ENCODE results near the gene ITGA5. TPM values are rescaled to one million over a fixed set of nuclear protein-coding genes. Genes with fewer than 3 reads are reported as not detected.
"Not testable (repeated sequence)": the region's sequence is repeated elsewhere in the genome, so short reads cannot be mapped to it uniquely, and the experiment has no call there.

Gene ITGA5
- total RNA-seq, 1 donor from 2014 or later, result 567 TPM

DNA sequence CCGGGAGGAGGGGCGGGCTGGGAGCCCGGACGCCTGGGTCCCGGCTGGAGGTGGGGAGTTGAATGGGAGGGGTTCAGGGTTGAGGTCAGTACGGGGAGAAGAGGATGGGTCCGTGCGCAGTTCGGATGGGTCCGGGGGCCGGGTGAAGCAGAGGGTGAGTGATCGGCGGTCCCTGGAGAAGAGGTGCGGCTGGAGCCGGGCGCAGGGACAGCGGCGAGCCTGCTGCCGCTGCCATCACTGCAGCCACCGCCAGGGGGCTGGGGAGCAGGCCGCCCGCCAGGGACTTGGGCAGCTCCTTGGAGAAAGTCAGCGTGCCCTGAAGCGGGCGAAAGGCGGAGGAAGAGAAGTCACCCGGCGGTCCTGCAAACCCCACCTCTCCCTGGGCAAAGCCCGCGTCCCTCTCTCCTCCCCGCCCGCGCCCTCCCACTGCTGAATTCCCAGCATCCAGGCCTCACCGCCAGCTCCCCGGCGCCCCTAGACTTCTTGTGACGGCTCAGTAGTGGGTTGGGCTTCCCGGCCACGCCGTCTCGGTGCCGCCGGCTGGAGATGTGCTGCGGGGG lies 48.8 kb downstream of the ITGA5 start:
- peak; percentile 87 for DNase-seq

DNA sequence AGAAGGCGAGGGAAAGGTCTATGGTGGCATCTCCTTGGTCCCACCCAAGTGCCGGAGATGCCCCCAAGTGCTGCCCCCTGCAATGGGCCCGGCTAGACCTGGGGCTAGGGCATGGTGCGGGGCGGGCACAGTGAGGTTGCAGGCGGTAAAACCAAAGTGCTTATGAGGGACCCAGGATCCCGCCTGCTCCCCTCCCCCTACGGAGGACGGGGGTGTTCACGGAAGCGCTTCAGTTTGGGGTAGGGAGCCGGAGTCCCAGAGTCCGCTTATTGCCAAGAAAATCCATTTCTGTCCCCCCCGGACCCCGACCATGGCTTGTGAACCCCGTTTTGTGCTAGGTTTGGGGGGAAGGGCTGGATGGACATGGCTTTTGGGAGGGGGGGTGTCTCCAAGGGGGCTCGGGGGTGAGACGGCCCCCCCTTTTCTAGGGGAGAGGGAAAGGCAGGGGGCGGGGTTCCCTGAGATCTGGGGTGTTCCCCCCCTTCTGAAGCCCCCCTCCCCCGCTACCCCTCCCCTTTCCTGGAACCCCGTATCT lies 49.4 kb downstream of the ITGA5 start:
- DNase-seq, result no peak

DNA sequence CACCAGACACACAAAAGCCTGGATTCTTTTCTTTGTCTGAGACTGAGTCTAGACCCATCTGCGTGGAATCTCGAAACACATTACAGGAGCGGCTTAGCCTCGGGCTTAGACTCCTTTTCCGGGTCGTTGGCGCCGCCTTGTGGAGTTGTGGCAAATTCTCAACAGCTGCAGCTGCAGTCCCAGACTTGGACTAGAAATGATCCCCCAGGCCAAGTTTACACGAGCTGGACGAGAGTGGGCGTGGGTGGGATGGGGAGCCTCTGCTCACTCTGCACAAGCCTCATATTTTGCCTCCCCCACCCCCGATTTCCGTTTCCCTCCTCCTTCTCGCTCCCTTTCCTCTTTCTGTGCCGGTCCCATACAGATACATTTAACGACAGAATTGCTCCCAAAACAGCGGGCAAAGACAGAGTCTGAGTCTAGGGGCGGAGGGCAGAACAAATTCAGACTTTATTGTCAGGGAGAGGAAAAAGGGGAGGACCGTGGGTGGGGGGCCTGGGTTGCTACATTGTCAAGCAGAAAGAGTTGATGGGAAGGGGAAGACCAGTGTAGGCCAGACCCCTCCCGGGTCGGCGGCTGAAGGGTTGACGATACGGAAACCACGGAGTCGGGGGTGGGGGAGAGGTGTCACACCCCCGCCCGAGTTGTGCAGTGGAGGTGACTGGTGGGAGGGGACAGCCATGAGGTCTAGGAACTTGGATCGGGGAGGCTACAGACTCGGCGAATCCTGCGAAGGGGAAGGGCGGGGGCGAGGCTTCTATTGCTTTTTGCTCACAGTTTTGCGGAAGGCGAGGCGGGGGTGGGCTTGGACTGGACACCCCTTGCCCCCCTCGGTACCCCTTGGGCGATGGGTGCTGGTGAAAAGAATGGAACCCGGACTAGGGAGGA lies 50.1 kb downstream of the ITGA5 start:
- DNase-seq, result peak; percentile 93

DNA sequence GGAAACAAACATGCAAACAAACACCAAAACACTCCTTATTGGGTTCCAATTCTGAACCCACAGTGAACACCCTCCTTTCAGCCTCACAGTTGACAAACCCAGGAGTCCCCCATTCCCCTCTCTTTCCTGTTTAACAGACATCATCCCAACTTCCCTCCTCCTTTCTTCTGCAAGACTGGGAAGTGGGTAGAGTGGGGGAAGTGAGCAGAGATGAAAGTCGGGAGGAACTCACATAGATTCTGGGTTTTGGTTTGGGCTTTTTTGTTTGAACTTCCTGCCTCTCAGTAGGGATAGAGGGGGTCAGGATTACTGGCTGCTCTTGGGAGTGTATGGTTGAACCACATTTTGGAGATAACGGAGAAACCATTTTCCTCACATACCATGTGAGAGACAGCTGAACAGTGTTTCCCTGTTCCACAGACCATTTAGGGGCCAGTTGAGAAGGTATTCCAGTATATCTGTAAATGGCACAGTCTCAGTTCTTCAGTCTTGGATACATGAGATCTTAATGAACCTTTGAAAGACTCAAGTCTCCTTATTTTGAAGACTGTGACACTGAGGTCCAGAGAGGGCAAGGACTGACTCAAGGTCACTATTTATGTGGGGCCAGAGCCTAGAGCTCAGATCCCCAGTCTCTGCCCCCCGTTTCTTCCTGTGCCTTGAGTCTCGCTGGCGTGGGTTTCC lies 50.9 kb downstream of the ITGA5 start:
- DNase-seq, result no peak

DNA sequence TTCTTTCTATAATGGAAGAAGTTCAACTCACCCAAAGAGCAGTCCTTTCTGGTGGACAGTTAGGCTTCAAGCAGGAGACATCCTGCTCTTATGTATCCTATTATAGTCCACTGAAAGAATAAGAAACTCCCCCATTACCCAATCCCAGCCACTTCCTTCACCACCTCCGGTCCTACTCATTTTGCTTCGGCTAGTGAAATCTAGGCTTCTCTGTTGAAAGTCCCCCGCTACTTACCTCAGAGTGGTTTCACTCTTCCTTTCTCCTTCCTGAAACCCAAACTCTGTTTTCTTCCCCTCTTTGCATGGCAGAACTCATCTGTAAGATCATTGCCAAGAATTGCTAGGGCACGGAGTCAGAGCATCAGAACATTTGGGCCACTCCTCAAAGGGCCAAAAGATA lies 54.7 kb downstream of the ITGA5 start, which contains the start of gene GPR84:
GPR84 (minus strand) TSS at position 74 of the 400 bp plus-strand sequence. CDS start 635 bp downstream, outside the sequence.
- no peak for DNase-seq

DNA sequence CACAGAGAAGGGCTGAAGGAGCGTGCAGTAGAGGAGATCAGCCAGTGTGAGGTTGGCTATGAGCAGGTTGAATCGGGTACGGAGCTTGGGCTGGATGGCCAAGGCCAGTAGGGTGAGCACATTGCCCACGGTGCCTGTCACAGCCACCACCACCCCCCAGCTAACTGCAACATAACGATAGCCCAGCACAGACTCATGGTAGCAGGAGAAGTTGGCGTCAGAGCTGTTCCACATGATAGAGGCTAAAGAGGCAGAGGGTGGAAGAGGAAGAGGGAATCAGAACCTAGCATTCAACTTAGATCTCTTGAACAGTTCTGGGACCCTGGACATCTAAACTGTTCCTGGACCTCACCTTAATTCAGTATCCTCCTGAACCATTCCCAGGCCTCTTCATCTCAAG lies 55.4 kb downstream of the ITGA5 start:
- no peak for DNase-seq

DNA sequence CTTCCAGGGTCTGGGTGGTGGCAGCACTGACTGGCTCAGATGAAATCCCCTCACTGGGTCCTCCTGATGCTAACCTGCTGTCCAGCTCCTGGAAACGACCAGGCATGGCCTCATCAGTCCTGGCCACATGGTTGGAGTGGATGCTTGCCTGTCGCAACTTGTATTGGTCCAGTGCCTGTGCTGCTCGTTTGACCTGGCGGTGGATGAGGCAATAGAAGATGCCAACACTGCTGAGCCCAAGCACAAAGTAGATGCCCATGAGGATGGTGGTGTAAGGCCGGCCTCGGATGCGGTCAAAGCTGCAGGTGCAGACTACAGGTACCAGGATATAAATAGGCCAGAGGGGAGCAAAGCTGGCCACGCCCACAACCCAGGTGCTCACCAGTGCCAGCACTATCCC lies 56.0 kb downstream of the ITGA5 start:
- DNase-seq, result no peak

DNA sequence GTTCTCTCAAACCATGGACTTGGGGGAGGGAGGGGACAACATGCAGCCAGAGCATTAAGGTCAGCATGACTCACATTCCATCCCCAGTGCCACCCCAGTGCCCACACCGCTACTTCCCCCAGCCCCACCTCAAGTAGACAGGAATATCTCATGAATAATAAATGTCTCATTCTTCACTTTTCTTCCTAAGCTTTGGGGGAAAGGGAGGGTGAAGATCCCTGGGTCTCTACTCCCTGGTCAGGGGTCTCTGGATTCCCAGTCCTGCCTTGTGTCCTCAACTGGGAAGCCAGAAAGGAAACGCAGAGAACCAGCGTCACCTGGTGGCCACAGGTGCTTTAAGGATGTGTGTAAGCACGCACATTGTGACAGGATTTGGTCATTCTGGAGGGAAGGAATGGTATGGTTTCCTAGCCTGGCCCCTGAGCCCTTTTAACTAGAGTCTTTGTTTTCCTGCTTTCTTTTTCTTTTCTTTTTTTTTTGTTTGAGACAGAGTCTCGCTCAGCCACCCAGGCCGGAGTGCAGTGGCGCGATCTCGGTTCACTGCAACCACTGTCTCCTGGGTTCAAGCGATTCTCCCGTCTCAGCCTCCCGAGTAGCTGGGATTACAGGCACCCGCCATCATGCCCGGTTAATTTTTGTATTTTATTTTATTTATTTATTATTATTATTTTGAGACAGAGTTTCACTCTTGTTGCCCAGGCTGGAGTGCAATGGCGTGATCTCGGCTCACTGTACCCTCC lies 58.2 kb downstream of the ITGA5 start:
- peak; percentile 90 for DNase-seq

DNA sequence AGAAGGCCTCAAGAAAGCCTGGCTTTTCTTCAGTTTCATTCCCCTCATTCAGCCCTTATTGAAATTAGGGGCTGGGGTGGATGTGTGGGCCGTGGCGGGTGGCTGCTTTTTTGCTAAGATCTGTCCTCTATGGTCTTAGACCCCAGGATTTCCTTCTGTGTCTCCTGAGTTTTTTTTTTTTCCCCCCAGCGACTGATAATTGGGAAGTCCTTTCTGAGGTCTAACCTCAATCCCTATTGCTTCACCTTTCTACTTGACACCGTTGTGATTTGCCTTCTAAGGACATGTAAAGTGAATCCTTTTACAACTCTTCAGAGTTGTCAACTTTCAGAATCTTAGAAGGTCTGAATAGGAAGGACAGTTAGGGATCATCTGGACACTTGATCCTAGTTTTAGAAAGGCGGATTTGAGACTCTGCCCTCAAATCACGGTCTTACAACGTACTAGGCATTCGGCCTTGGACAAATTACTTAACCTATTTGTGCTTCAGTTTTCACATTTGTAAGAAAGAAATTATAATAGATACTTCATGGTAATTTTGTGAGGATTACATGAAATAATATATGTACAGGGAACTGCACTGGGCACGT lies 59.2 kb downstream of the ITGA5 start:
- DNase-seq, result no peak

DNA sequence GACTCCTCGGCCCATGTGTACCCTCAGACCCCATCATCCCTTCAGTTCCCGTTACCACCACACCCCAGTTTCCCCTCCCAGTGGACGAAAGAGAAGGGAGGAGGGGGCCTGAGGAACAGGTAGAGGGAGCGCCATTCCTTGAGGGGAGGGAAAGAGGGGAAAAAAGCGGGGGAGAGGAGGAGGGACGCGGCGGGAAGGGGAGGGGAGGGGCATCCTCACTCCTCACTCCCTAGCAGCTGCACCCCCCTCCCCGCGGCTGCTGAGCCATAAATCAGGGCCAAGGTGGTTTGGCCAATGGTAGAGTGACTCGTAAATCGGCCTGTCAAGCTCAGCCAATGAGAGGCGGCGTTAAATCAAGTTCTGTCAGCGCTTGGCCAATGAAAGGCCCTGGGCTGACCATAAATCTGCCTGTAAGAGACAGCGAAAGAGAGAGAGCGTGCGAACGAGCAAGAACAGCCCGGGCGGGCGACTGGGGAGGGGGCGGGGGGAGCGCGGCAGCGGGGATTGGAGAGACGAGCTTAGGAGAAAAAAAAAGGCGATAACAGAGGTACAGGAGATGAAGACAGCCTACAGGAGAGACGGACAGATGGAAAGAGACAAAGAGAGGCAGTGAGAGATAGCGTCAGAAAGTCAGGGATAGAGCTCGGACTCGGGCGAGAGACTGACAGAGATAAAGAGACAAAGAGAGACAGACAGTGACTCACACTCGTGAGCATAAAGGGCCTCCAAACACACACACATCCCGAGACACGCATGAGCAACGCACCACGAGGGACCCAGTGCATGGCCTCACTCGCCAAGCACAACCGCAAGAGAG lies 59.9 kb downstream of the ITGA5 start:
- DNase-seq, result peak; percentile 100

DNA sequence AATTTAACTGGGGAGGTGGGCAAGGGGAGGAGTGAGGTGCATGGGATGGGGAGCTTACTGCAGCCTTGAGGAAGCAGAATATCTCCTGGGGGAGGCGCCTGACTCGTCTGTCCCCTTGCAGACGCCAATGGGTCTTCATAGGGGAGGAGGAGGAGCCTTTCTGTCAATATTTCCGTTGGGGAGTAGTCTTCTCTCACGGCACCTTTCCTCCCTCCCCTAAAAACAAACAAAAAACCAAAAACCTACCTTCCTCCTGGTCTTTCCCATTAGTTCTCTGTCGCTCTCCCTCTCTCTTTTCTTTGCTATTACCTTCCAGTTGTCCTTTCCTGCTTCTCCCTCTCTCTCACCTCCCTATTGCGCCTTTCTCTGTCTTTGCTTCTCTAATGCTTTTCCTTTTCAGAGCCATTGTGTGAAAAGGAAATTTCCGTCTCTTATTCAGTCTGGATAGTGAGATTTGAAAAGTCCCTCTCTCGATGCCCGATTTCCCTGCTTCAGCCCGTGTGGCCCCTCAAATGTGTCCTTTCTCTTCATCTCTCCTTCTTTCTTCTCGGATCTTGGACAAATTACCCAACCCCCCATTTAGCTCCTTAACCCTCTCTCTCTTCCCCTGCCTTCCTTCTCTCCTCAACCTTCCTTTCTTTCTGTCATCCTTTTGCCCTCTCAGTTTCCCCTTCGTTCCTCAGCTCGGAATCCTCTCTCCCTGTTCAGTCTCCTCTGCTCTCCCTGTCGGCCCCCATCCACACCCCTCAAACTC lies 60.7 kb downstream of the ITGA5 start:
- DNase-seq, result peak; percentile 48

DNA sequence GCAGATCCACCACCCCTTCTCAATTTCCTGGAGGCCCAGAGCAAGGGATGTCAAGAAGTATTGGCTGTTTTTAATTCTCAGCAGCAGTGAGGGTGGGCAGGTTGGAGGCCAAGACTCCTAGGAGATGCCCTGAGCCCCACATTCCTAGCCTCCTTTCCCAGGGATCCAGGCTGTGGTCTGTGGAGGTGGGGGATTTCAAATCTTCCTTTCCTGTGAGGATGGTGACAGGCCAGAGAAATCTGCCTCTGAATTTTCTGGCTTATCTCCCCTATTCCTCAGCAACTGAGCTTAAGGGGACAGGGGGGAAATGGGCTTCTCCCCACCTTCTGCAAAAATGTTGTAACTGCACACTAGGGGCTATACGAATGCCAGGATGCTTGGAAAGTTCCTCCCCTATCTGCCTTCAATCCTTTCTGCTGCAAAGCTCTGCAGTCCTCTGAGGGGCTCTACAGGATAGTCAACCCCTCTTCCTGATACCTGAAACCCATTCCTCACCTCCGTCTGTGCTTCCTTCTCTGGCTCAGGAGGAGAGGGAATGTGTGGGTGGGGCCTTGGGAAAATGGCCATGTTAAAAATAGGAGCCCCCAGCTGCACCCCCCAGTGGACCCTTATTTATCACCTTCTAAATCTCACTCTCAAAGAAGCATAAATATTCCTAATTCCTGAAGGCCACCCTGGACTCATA lies 61.4 kb downstream of the ITGA5 start:
- no peak for DNase-seq

DNA sequence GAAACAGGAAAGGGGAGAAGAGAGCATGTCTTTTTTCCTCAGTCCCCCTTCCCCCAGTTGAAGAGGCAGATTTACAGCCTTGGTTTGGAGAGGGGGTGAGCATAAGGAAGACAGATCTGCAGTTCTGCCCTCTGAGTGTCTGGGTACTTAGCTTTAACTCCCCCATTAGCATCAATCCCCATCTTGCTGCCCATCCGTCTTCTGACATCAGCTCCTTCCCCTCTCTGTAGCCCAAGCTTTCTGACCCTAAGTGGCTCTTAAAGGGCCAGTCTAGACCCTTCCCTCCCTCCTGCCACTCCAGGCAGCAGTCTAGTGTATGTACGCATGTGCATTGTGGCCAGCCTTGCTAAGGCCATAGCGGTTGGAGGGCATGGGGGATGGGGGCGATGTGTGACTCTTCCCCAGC lies 62.1 kb downstream of the ITGA5 start:
- DNase-seq, result no peak

DNA sequence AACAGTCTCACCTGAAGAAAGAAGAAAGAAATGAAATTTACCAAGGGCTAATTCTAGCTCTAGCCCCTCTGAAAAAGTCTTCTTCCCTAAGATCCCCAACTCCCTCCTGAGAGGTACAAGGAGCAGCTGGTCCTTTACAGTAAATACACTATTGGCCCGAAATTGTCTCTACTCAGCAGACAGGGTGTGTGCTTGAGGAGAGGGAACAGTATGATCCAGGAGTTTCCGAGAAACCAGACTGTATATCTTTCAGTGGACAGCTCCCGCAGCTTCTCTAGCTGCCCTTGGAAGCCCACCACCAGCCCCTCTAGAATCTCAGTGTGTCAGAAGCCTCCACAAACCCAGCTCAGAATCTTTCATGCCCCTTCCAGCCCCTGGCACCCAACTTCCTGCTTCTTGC lies 62.8 kb downstream of the ITGA5 start:
- no peak for DNase-seq

DNA sequence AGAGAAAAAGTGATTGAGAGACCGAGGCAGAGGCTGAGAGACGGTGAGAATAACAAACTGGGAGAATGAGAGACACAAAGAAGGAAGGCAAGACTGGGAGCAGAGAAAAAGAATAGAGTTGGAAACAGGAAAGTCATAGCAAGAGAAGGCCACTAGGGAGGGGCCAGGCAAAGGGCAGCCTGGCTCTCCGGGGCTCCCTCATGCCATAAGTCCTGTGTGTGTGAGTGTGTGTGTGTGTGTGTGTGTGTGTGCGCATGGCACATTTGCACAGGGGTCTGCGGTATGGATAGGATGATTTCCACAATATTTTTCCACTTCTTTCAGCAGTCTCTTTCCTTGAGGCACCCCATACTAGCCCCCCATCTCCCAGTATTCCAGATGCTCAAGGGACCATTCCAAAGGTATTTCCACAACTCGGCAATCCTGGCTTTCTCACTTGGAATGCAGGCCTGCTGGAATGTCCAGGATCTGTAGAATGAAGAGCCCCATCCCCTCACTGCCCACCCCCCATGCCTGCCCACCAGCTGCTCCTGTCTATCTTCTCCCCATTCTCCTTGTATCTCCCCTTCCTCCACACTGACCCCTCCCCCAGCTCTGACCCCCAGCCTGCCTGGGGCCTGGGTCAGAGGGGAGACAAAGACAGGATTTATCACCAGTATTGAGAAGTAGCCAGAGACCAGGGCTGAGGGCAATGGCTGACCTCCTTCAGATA lies 63.8 kb downstream of the ITGA5 start:
- DNase-seq, result no peak

DNA sequence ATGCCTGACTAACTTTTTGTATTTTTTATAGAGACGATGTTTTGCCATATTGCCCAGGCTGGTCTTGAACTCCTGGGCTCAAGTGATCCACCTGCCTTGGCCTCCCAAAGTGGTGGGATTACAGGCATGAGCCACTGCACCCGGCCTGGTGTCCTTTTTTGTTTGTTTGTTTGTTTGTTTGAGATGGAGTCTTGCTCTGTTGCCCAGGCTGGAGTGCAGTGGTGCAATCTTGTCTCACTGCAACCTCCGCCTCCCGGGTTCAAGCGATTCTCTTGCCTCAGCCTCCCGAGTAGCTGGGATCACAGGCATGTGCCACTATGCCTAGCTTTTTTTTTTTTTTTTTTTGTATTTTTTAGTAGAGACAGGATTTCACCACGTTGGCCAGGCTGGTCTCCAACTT lies 64.8 kb downstream of the ITGA5 start:
- DNase-seq, result not testable (repeated sequence)

DNA sequence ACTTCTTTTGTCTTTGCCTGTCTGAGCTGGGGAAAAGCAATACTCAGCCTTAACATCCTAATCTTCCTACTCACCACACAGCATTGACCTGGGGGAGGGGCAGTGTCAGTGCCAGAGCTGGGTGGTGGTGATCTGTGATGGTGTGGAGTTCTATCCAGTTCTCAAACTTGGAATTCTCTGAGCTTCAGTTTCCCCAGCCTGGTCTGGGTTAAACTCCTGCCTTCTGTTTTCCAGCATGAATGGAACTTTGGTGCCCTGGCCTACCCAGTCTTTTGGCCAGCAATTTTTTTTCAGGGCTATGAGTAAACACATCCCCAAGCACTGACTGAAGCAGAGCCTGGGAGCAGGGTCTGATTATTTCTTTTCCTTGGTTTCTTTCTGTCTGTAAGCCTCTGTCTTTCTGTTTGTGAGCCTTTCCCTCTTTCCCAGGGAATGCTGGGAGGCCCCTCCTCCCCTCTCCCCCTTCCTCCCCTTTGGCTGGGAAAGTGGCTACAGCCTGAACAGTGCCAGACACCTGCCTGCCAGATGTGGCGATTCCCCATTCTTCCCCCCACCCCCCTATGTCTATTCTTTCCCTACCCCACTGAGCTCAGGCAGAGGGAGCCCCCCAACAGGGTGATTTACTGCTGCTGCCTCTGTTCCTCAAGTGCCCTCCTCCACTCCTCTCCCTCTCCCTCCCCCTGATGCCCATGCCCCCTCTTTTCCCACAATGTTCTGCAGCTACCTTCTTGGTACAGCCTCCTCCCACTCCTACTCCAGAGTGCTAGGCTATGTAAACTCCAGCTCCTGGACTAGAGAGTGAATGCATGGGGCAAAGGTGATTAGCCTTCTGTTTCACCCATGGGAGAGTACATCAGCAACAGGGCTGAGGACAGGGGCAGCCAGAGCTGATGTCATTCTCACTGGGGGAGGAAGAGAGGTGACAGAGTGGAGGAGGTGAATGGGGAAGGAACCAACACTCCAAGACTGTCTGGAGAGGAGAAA lies 65.9 kb downstream of the ITGA5 start:
- DNase-seq, result no peak

DNA sequence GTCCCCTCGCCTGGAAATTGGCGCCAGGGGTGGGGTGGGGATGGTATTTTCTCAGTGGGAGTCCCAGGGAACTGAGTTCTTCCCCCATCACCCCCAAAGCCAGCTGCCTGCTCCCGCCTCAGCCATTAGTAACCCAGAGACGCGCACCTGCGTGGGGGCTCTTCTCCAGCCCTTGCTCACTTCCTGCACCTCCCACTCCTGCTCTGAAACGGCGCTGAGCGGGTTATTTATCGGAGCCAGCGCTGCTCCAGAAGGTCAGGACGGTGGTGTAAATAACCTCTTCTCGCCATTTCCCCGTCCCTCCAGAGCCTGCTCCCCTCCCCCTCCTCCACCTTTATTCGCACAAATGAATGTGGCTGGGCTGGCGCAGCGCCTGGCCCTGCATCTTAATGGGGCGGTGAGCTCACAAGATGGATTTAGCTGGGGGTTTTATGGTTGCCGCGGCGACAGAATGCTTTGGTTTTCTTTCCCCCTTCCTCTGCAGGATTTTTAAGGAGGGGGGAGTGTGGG lies 67.0 kb downstream of the ITGA5 start:
- no peak for DNase-seq

All from dermis blood vessel endothelial cell (primary cell).